Suprapubic skin (tissue), 4 donors: ENCODE data around the gene NNT. TPM values are rescaled to one million over a fixed set of nuclear protein-coding genes. Genes with fewer than 3 reads are reported as not detected.

Source experiments
- DNase-seq, 2 donors: peaks; one replicate each; pipeline ENCODE4 v3.0.0-alpha.2; 2019; ENCODE audit warnings: low spot score in 2 of 2
- H3K27ac ChIP-seq: fragments of 200-600 bp; sonication (generic); one replicate; pipeline ENCODE4 v1.5.1; 2019
- H3K27me3 ChIP-seq: fragments of 200-600 bp; sonication (generic); one replicate; pipeline ENCODE4 v1.5.1; 2019
- H3K36me3 ChIP-seq: fragments of 200-600 bp; sonication (generic); one replicate; pipeline ENCODE4 v1.5.1; 2019
- H3K4me1 ChIP-seq: fragments of 200-600 bp; sonication (generic); one replicate; pipeline ENCODE4 v1.5.1; 2019
- H3K4me3 ChIP-seq: fragments of 200-600 bp; sonication (generic); one replicate; pipeline ENCODE4 v1.5.1; 2019; ENCODE audit warnings: mild to moderate bottlenecking
- H3K9me3 ChIP-seq: fragments of 200-600 bp; sonication (generic); one replicate; pipeline ENCODE4 v1.5.1; 2019
- CTCF ChIP-seq, 2 donors: fragments of 200-600 bp in 1 of 2; fragments of 450-650 bp in 1 of 2; sonication (generic) in 1 of 2; IDR thresholded peaks; one replicate each; pipeline ENCODE4 v1.5.1; 2016 to 2019; ENCODE audit warnings: antibody characterized with exemption in 2 of 2, mild to moderate bottlenecking in 1 of 2, moderate library complexity in 1 of 2
- EP300 ChIP-seq: sonication (generic); formaldehyde crosslinking; IDR thresholded peaks from one replicate; pipeline ENCODE4 v1.6.1; 2017; ENCODE audit warnings: antibody characterized with exemption
- POLR2A ChIP-seq, 2 donors: fragments of 450-650 bp; IDR thresholded peaks; one replicate each; pipeline ENCODE4 v1.6.1; 2017; ENCODE audit warnings: antibody characterized with exemption in 2 of 2, mild to moderate bottlenecking in 2 of 2, moderate library complexity in 2 of 2
- POLR2AphosphoS5 ChIP-seq, 3 donors: sonication (generic); formaldehyde crosslinking; IDR thresholded peaks; one replicate each; pipeline ENCODE4 v1.6.1; 2017; ENCODE audit warnings: antibody characterized with exemption in 3 of 3
- WGBS: methylation state at CpG from one replicate; pipeline ENCODE4 v1.1.5; 2018; 5-methylcytosine and 5-hydroxymethylcytosine counted together
- total RNA-seq, 4 donors: library from RNA; depleted of rRNA; stranded (reverse); fragments of >200 nt; gene quantifications; one replicate each; pipeline ENCODE4 v1.1.0, GENCODE V29; 2016

The NNT gene
- total RNA-seq, 4 donors from 2014 or later, result 23.9 to 38.3 (median 32.7) TPM

- Histone ChIP-seq H3K9me3 (no peaks in the 10 kb centered on the region), H3K4me1 (no peaks in the 10 kb centered on the region), H3K27me3 (no peaks in the 10 kb centered on the region), H3K36me3 (no peaks in the 10 kb centered on the region), H3K27ac (no peak overlapping the region), H3K4me3 (no peak overlapping the region)
- TF ChIP-seq CTCF (IDR thresholded peaks at IDR 0.05) (no peak), POLR2AphosphoS5 (IDR thresholded peaks at IDR 0.05) (no peak), EP300 (no peak), POLR2A (IDR thresholded peaks at IDR 0.05) (no peak)
- 86% methylated on average over 5 of the region's 5 CpGs for WGBS
- no peak for DNase-seq
Measured at GRCh38 chr5:43565043-43565442, 37.9 kb upstream of the NNT start.

GRCh38 chr5:43567967-43568366 lies 35.0 kb upstream of the NNT start:
- H3K27me3 ChIP-seq, result no peaks in the 10 kb centered on the region
- DNase-seq, result no peak
- 84% methylated on average over 3 of the region's 3 CpGs for WGBS

GRCh38 chr5:43569236-43569746 lies 33.7 kb upstream of the NNT start:
- Histone ChIP-seq H3K27me3 (no peaks in the 10 kb centered on the region), H3K27ac (no peak overlapping the region), H3K4me1 (peaks cover 10% of the 10 kb centered on the region), H3K36me3 (no peaks in the 10 kb centered on the region), H3K9me3 (no peaks in the 10 kb centered on the region), H3K4me3 (no peak overlapping the region)
- no peak for TF ChIP-seq CTCF (IDR thresholded peaks at IDR 0.05)
- no peak for TF ChIP-seq POLR2AphosphoS5 (IDR thresholded peaks at IDR 0.05)
- no peak for TF ChIP-seq EP300
- TF ChIP-seq POLR2A (IDR thresholded peaks at IDR 0.05), result no peak
- 89% methylated on average over 4 of the region's 4 CpGs for WGBS
- DNase-seq, result no peak

More at GRCh38 chr5:43567967-43568366, 35.0 kb upstream of the NNT start:
- Histone ChIP-seq H3K4me3 (no peak overlapping the region), H3K4me1 (peaks cover 10% of the 10 kb centered on the region), H3K9me3 (no peaks in the 10 kb centered on the region), H3K36me3 (no peaks in the 10 kb centered on the region), H3K27ac (no peak overlapping the region)
- no peak for TF ChIP-seq POLR2A (IDR thresholded peaks at IDR 0.05)
- TF ChIP-seq CTCF (IDR thresholded peaks at IDR 0.05), result no peak
- TF ChIP-seq POLR2AphosphoS5 (IDR thresholded peaks at IDR 0.05), result no peak
- no peak for TF ChIP-seq EP300

- H3K36me3 ChIP-seq, result no peaks in the 10 kb centered on the region
- H3K4me1 ChIP-seq, result peaks cover 10% of the 10 kb centered on the region
- H3K4me3 ChIP-seq, result no peak overlapping the region
- TF ChIP-seq POLR2AphosphoS5 (IDR thresholded peaks at IDR 0.05) (no peak), CTCF (IDR thresholded peaks at IDR 0.05) (no peak), POLR2A (IDR thresholded peaks at IDR 0.05) (no peak), EP300 (no peak)
- DNase-seq, result no peak
- no peak overlapping the region for H3K27ac ChIP-seq
- no peaks in the 10 kb centered on the region for H3K27me3 ChIP-seq
- no peaks in the 10 kb centered on the region for H3K9me3 ChIP-seq
- 91% methylated on average over 8 of the region's 8 CpGs for WGBS
Measured at GRCh38 chr5:43570450-43571158, 32.4 kb upstream of the NNT start.

GRCh38 chr5:43571237-43571636 lies 31.7 kb upstream of the NNT start:
- H3K27ac ChIP-seq, result no peak overlapping the region
- WGBS, result 76% methylated on average over 5 of the region's 5 CpGs
- H3K4me3 ChIP-seq, result no peak overlapping the region
- H3K4me1 ChIP-seq, result peaks cover 10% of the 10 kb centered on the region
- DNase-seq, result no peak
- H3K27me3 ChIP-seq, result no peaks in the 10 kb centered on the region
- no peaks in the 10 kb centered on the region for H3K9me3 ChIP-seq
- no peak for TF ChIP-seq POLR2AphosphoS5 (IDR thresholded peaks at IDR 0.05)
- TF ChIP-seq POLR2A (IDR thresholded peaks at IDR 0.05), result no peak
- no peak for TF ChIP-seq EP300
- no peak for TF ChIP-seq CTCF (IDR thresholded peaks at IDR 0.05)
- no peaks in the 10 kb centered on the region for H3K36me3 ChIP-seq
